HCT116 (cell line): ENCODE data around the gene DSG1. TPM values are rescaled to one million over a fixed set of nuclear protein-coding genes. Genes with fewer than 3 reads are reported as not detected.
"Not testable (repeated sequence)": the region's sequence is repeated elsewhere in the genome, so short reads cannot be mapped to it uniquely, and the experiment has no call there.

Experiments
- ATAC-seq: fragments of 200-7000 bp; cut with Tn5 transposase; 2 replicates; pipeline ENCODE4 v1.9.1; 2020; ENCODE audit warnings: mild to moderate bottlenecking, moderate library complexity
- BruUV-seq: library from RNA; stranded (reverse); fragments of 400-500 nt; replicated peaks from 2 replicates; lab custom pipeline; 2021; lab: Mats Ljungman, UMichigan
- CTCF ChIA-PET: fragments of 300-600 bp; sonication (Branson Sonifier 250); formaldehyde crosslinking; loops from one replicate; lab custom pipeline; 2021; ENCODE audit warnings: antibody characterized with exemption; lab: Charles Lee
- POLR2A ChIA-PET: fragments of 300-600, 350-600 bp; sonication (Branson Sonifier 250); formaldehyde crosslinking; loops from one replicate; lab custom pipeline; 2021; ENCODE audit warnings: antibody characterized with exemption; lab: Charles Lee
- RAD21 ChIA-PET, 2 experiments: fragments of 300-600 bp; sonication (Branson Sonifier 250); formaldehyde crosslinking; loops; one replicate each; lab custom pipeline; 2023; ENCODE audit warnings: low total read pairs in 2 of 2; ENCODE audit not compliant: uncharacterized antibody in 2 of 2, unreplicated experiment in 2 of 2, low non-redundant PET in 1 of 2; lab: Charles Lee
- DNase-seq: peaks from one replicate; pipeline ENCODE4 v3.0.0-alpha.2; 2010; ENCODE audit warnings: low read depth, low spot score
- H2AFZ ChIP-seq: fragments of 200-600 bp; shearing (Covaris generic), sonication (generic); 2 replicates; pipeline ENCODE4 v1.6.1; 2017; ENCODE audit warnings: low read depth, mixed run types, mixed read lengths, antibody characterized with exemption, low read length; ENCODE audit not compliant: poor library complexity, severe bottlenecking
- H3K27ac ChIP-seq: 2 replicates; pipeline ENCODE4 v1.5.1; 2012; ENCODE audit warnings: low read depth, low read length
- H3K27me3 ChIP-seq: fragments of 200-600 bp; sonication (generic); 2 replicates; pipeline ENCODE4 v1.6.1; 2016; ENCODE audit warnings: mixed run types, low read length, mixed read lengths; ENCODE audit not compliant: insufficient read depth
- H3K36me3 ChIP-seq, 2 experiments: fragments of 200-500 bp in 1 of 2; fragments of 200-600 bp in 1 of 2; sonication (Bioruptor generic) in 1 of 2; sonication (generic) in 1 of 2; 2 replicates each; pipeline versions ENCODE4 v1.5.1 to v1.6.1; 2014 to 2016; ENCODE audit warnings: low read length in 2 of 2, inconsistent platforms in 1 of 2, mixed read lengths in 1 of 2, mixed run types in 1 of 2; ENCODE audit not compliant: insufficient read depth in 2 of 2, control insufficient read depth in 1 of 2
- H3K4me1 ChIP-seq, 2 experiments: fragments of 200-600 bp in 1 of 2; sonication (generic) in 1 of 2; 2 replicates each; pipeline versions ENCODE4 v1.5.1 to v1.6.1; 2012 to 2017; ENCODE audit warnings: low read length in 2 of 2, inconsistent platforms in 1 of 2, mild to moderate bottlenecking in 1 of 2, mixed read lengths in 1 of 2, mixed run types in 1 of 2, moderate library complexity in 1 of 2; ENCODE audit not compliant: insufficient read depth in 2 of 2, control insufficient read depth in 1 of 2
- H3K4me2 ChIP-seq: fragments of 200-600 bp; sonication (generic); 2 replicates; pipeline ENCODE4 v1.6.1; 2017; ENCODE audit warnings: mixed run types, low read length, mixed read lengths
- H3K4me3 ChIP-seq, 2 experiments: fragments of 200-600 bp in 1 of 2; sonication (generic) in 1 of 2; replicated peaks in 1 of 2; 2 replicates each; pipeline ENCODE4 v1.5.1; 2011 to 2016; ENCODE audit warnings: low read length in 2 of 2, control low read depth in 1 of 2, low read depth in 1 of 2, mild to moderate bottlenecking in 1 of 2, mixed read lengths in 1 of 2, mixed run types in 1 of 2
- H3K79me2 ChIP-seq: fragments of 200-600 bp; sonication (generic); 2 replicates; pipeline ENCODE4 v1.6.1; 2017; ENCODE audit warnings: mild to moderate bottlenecking, mixed run types, low read length, moderate library complexity, mixed read lengths; ENCODE audit not compliant: insufficient read depth
- H3K9ac ChIP-seq: fragments of 200-600 bp; sonication (generic); 2 replicates; pipeline ENCODE4 v1.6.1; 2016; ENCODE audit warnings: low read length, mixed read lengths
- H3K9me2 ChIP-seq: fragments of 200-600 bp; sonication (generic), shearing (Covaris generic); 2 replicates; pipeline ENCODE4 v1.6.1; 2017; ENCODE audit warnings: mixed run types, mild to moderate bottlenecking, moderate library complexity; ENCODE audit not compliant: insufficient read depth
- H3K9me3 ChIP-seq, 2 experiments: fragments of 200-500 bp in 1 of 2; fragments of 200-600 bp in 1 of 2; sonication (Bioruptor generic) in 1 of 2; sonication (generic) in 1 of 2; 2 replicates each; pipeline ENCODE4 v1.6.1; 2014 to 2017; ENCODE audit warnings: low read length in 2 of 2, mixed read lengths in 2 of 2, inconsistent platforms in 1 of 2, low read depth in 1 of 2, mild to moderate bottlenecking in 1 of 2, mixed run types in 1 of 2, moderate library complexity in 1 of 2; ENCODE audit not compliant: control insufficient read depth in 1 of 2, insufficient read depth in 1 of 2
- H4K20me1 ChIP-seq: fragments of 200-600 bp; sonication (generic), shearing (Covaris generic); 2 replicates; pipeline ENCODE4 v1.6.1; 2017; ENCODE audit warnings: mixed run types, mild to moderate bottlenecking, moderate library complexity; ENCODE audit not compliant: insufficient read depth
- POLR2A ChIP-seq: IDR thresholded peaks from 2 replicates; pipeline ENCODE4 v1.7.0; 2011; ENCODE audit warnings: borderline replicate concordance; ENCODE audit not compliant: insufficient read depth, insufficient read length; ENCODE audit errors: extremely low read depth
- YY1 ChIP-seq: IDR thresholded peaks from 2 replicates; pipeline ENCODE4 v1.6.1; 2011; ENCODE audit warnings: low read length, low read depth, moderate library complexity, mild to moderate bottlenecking; ENCODE audit not compliant: insufficient replicate concordance; ENCODE audit errors: extremely low read depth
- intact Hi-C: fragments of 100-400 bp; cut with micrococcal nuclease; formaldehyde crosslinking; loops from 2 replicates; pipeline ENCODE4 v1.10.0; 2022
- total RNA-seq: library from RNA; stranded (reverse); gene quantifications from one replicate; pipeline ENCODE4 v1.2.1, GENCODE V29; 2021; ENCODE audit not compliant: unreplicated experiment
- TF ChIP-seq, protein P1 (sequence below), 3 experiments: fragments of 200-600 bp in 1 of 3; sonication (generic) in 1 of 3; IDR thresholded peaks in 2 of 3; conservative IDR thresholded peaks in 1 of 3; 2 replicates each; pipeline ENCODE4 v1.5.1; 2012 to 2017; ENCODE audit warnings: low read depth in 2 of 3, low read length in 2 of 3, antibody characterized with exemption in 1 of 3, borderline replicate concordance in 1 of 3, control low read depth in 1 of 3, mild to moderate bottlenecking in 1 of 3, mixed read lengths in 1 of 3, mixed run types in 1 of 3, moderate library complexity in 1 of 3; ENCODE audit not compliant: insufficient read depth in 1 of 3
- TF ChIP-seq, protein P2 (sequence below): IDR thresholded peaks from 2 replicates; pipeline ENCODE4 v1.6.1; 2012

DSG1 gene
- total RNA-seq, 1 experiment from 2014 or later, result not detected

- no peak overlapping the region for H3K4me2 ChIP-seq
- H3K79me2 ChIP-seq, result no peaks in the 10 kb centered on the region
- ChIA-PET RAD21 (no interaction called here), CTCF (no interaction called here), POLR2A (no interaction called here)
- intact Hi-C loops, result no loop called here
- ATAC-seq (no peak), DNase-seq (no peak)
- BruUV-seq, result no TSS peak
- H3K27ac ChIP-seq, result no peak overlapping the region
- no peaks in the 10 kb centered on the region for H4K20me1 ChIP-seq
- no peaks in the 10 kb centered on the region for H3K4me1 ChIP-seq
- H3K9ac ChIP-seq, result no peak overlapping the region
- no peaks in the 10 kb centered on the region for H3K9me2 ChIP-seq
- H3K36me3 ChIP-seq, result no peaks in the 10 kb centered on the region
- H3K27me3 ChIP-seq, result no peaks in the 10 kb centered on the region
- no peak overlapping the region for H3K4me3 ChIP-seq
- TF ChIP-seq YY1, result peak; percentile 55
- TF ChIP-seq, protein P1, sequence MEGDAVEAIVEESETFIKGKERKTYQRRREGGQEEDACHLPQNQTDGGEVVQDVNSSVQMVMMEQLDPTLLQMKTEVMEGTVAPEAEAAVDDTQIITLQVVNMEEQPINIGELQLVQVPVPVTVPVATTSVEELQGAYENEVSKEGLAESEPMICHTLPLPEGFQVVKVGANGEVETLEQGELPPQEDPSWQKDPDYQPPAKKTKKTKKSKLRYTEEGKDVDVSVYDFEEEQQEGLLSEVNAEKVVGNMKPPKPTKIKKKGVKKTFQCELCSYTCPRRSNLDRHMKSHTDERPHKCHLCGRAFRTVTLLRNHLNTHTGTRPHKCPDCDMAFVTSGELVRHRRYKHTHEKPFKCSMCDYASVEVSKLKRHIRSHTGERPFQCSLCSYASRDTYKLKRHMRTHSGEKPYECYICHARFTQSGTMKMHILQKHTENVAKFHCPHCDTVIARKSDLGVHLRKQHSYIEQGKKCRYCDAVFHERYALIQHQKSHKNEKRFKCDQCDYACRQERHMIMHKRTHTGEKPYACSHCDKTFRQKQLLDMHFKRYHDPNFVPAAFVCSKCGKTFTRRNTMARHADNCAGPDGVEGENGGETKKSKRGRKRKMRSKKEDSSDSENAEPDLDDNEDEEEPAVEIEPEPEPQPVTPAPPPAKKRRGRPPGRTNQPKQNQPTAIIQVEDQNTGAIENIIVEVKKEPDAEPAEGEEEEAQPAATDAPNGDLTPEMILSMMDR (IDR thresholded peaks at IDR 0.05 in 2 of 3, conservative IDR thresholded peaks at IDR 0.05 in 1 of 3; ENCODE audit: borderline replicate concordance in 1 of 3, insufficient read depth in 1 of 3, low read depth in 2 of 3, low read length in 2 of 3), result no peak
- TF ChIP-seq, protein P2, sequence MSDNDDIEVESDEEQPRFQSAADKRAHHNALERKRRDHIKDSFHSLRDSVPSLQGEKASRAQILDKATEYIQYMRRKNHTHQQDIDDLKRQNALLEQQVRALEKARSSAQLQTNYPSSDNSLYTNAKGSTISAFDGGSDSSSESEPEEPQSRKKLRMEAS, result no peak
- TF ChIP-seq POLR2A, result no peak
- H3K9me3 ChIP-seq, result no peaks in the 10 kb centered on the region
- peak overlapping the region; percentile 79 for H2AFZ ChIP-seq
Measured at GRCh38 chr18:31343454-31343853, 25.5 kb downstream of the DSG1 start.

DNA sequence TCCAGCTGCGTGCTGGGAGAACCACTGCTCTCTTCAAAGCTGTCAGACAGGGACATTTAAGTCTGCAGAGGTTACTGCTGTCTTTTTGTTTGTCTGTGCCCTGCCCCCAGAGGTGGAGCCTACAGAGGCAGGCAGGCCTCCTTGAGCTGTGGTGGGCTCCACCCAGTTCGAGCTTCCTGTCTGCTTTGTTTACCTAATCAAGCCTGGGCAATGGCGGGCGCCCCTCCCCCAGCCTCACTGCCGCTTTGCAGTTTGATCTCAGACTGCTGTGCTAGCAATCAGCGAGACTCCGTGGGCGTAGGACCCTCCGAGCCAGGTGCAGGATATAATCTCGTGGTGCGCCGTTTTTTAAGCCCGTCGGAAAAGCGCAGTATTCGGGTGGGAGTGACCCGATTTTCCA lies 35.4 kb downstream of the DSG1 start:
- POLR2A ChIA-PET, H3K4me3 ChIP-seq, DNase-seq, H3K79me2 ChIP-seq, RAD21 ChIA-PET, H3K4me1 ChIP-seq, H3K27ac ChIP-seq, intact Hi-C loops, H3K9me2 ChIP-seq, CTCF ChIA-PET, H3K27me3 ChIP-seq, BruUV-seq, H3K4me2 ChIP-seq, H3K36me3 ChIP-seq, H3K9me3 ChIP-seq, H4K20me1 ChIP-seq, H3K9ac ChIP-seq, ATAC-seq, H2AFZ ChIP-seq: not testable (repeated sequence)
